A204.1 (cell line): ENCODE data around the gene MARVELD3.
"Not testable (repeated sequence)": the region's sequence is repeated elsewhere in the genome, so short reads cannot be mapped to it uniquely, and the experiment has no call there.

Experiments
- FAIRE-seq: peaks from 2 replicates; lab custom pipeline; 2012; peaks lifted over from hg19 to GRCh38; lab: Jason Lieb, UNC

The MARVELD3 gene, protein sequence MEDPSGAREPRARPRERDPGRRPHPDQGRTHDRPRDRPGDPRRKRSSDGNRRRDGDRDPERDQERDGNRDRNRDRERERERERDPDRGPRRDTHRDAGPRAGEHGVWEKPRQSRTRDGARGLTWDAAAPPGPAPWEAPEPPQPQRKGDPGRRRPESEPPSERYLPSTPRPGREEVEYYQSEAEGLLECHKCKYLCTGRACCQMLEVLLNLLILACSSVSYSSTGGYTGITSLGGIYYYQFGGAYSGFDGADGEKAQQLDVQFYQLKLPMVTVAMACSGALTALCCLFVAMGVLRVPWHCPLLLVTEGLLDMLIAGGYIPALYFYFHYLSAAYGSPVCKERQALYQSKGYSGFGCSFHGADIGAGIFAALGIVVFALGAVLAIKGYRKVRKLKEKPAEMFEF

DNA sequence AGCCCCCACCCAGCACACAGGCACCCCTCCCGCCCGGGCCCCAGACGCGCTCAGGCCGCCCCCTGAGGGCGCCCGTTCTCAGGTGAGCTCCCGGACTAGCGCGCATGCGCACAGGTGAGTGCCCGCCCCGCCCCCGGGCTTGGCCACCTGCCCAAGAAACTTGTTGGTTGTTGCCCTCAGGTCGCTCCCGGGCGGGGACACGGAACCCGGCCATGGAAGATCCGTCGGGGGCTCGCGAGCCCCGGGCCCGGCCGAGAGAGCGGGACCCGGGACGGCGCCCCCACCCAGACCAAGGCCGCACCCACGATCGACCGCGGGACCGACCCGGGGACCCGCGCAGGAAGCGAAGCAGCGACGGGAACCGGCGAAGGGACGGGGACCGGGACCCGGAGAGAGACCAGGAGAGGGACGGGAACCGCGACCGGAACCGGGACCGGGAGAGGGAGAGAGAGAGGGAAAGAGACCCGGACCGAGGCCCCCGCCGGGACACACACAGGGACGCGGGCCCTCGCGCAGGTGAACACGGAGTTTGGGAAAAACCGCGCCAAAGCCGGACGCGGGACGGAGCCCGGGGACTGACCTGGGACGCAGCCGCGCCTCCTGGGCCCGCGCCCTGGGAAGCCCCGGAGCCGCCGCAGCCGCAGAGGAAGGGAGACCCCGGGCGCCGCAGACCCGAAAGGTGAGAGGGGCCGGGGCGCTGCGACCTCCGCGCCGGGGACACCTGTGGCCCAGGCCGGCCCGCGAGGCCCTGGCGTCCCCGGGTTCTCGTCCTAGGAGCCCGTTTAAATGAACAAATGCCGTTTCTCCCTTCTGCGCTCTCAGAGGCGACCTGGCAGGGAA is at the start of gene MARVELD3:
MARVELD3 (plus strand) TSS at position 167 of the 840 bp plus-strand sequence; CDS start at position 213, 46 bp downstream.
- no peak for FAIRE-seq

- FAIRE-seq, result no peak
These were observed 49.0 kb upstream of the MARVELD3 start, which contains the start of gene TAT for GRCh38 chr16:71576971-71577370. TAT (minus strand) TSS chr16:71577092; CDS start chr16:71576415, 677 bp downstream.

DNA sequence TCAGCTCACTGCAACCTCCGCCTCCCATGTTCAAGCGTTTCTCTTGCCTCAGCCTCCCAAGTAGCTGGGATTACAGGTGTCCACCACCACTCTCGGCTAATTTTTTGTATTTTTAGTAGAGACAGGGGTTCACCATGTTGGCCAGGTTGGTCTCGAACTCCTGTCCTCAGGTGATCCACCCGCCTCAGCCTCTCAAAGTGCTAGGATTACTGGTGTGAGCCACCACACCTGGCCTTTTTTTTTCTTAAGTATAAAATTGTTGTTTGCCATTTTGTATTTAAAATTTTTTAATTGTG is 43.5 kb upstream of the MARVELD3 start:
- FAIRE-seq, result not testable (repeated sequence)

DNA sequence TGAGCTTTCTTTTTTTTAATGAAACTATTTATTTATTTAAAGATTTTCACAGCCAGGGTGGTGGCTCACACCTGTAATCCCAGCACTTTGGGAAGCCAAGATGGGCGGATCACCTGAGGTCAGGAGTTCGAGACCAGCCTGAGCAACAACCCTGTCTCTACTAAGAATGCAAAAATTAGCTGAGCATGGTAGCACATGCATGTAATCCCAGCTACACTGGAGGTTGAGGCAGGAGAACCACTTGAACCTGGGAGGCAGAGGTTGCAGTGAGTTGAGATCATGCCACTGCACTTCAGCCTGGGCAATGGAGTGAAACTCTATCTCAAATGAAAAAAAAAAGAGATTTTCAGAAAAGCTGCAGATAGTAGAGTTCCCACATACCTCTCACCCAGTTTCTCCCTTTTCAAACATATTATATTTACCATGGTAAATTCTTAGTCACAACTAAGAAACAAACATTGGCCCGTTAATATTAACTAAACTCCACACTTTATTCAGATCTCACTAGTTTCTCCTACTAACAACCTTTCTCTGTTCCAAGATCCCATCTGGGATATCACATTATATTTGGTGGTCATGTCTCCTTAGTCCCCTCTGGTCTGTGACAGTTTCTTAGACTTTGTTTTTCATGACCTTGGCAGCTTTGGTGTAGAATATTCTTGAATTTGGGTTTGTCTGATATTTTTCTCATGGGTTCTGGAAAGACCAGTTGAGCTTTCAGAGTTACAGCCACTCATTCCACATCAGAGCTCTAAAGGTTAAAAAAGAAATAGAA is 41.3 kb upstream of the MARVELD3 start:
- FAIRE-seq, result no peak

DNA sequence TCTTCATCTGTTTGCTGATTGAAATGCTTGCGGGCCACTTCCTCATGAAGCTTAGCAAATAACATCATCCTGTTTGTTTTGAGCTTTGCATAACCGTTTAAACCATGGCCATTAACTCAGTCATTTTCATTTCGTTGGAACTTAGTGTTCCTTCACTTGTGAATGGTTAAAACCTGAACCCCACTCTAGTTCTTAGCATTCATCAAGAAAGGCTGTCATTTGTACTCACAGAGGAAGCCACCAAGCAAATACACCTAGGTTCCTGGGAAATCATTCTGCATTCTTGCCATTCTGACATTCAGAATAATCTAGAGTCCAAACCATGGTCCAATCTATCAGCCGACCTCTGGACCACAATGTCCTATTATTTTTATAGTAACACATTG is 40.7 kb upstream of the MARVELD3 start:
- no peak for FAIRE-seq

- not testable (repeated sequence) for FAIRE-seq
These were observed 36.6 kb upstream of the MARVELD3 start for GRCh38 chr16:71589334-71589733.

GRCh38 chr16:71590071-71590470 is 35.9 kb upstream of the MARVELD3 start:
- not testable (repeated sequence) for FAIRE-seq

- no peak for FAIRE-seq
These were observed 35.4 kb upstream of the MARVELD3 start for GRCh38 chr16:71590584-71590983.

GRCh38 chr16:71591917-71592316 is 34.1 kb upstream of the MARVELD3 start:
- no peak for FAIRE-seq

DNA sequence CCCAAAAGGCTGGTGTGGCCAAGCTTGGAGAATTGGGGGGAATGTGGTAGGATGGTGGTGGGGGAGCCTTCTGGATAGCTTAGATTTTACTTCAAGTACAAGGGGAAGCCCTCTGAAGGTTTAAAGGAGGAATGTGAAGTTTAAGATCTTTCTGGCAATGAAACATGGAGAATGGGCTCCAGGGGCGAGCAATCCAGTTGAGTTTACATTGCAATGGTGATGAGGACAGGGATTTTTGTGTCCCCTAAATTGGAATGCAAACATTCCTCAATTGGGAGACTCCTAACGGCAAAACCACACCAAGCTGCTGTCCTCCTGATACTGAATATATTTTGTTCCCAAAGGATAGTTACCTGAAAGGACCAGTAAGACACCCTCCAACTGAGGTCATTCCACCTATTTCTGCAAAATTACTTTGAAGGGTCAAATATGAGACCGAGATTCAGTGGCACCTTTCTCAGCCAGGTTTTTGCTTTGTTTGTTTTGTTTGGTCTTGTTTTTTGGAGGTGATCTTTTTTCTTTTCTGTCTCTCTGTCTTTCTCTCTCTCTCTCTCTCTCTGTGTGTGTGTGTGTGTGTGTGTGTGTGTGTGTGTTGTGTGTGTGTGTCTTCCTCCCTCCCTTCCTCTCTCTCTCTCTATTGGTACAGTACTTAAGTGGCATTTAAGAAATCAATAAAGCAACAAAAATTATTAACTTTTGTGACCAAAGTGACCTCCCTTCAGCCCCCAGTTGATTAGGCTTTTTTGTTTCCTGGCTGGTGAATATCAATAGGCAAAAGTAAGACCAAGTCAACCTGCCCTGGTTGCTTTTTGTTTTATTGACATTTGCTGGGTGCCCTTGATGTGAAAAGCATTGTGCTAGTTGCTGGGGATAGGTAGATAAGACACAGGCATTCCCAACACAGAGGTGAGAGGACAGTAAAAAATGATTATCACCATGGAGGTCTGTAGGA is 32.7 kb upstream of the MARVELD3 start:
- FAIRE-seq, result no peak

DNA sequence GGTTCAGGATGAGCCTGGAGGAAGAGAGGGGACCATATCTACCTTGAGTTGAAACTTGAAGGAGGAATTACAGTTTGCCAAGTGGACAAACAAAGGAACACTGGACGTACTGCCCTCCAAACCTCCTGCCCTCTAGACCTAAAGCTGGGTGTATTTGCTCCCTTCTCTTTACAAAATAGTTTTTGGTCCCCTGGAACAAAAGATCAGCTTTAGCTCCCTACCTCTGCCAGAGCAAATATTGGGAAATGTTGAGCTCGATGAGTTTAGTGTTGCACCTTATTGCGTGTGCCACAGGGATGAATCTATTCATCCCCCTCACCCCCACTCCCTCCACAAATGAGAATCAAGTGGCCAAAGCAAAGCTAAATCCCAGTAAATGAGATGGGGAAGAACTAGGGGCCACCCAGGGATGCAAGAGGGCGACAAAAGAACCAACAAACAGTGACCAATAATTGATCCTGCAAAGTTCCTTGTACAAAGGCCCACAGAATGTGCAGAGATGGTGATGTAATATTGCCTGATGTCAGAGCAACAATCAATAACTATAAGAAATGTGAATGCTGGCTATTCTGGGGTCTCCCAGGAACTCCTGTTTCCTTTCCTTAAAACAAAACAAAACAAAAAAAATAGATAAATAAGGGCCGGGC is 31.9 kb upstream of the MARVELD3 start:
- FAIRE-seq, result no peak

- not testable (repeated sequence) for FAIRE-seq
These were observed 30.6 kb upstream of the MARVELD3 start for GRCh38 chr16:71595340-71595826.

- FAIRE-seq, result not testable (repeated sequence)
These were observed 27.6 kb upstream of the MARVELD3 start for GRCh38 chr16:71598426-71598825.

GRCh38 chr16:71600822-71601221 is 25.2 kb upstream of the MARVELD3 start:
- no peak for FAIRE-seq

- FAIRE-seq, result no peak
These were observed 16.9 kb upstream of the MARVELD3 start for GRCh38 chr16:71609066-71609465.

DNA sequence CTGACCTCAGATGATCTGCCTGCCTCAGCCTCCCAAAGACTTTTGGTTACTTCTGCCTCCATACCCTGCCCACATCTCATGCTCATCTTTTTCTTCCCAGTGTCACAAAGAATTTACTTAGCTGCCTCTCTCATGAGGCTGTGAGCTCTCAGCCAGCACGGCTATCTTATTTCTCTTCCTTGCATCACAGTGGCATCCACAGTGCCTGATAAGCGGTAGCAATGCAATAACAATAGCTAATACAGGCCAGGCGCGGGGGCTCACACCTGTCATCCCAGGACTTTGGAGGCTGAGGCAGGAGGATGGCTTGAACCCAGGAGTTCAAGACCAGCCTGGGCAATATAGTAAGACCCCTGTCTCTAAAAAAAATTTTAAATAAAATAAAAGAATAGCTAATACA is 15.5 kb upstream of the MARVELD3 start:
- no peak for FAIRE-seq

GRCh38 chr16:71610936-71611871 is 14.8 kb upstream of the MARVELD3 start:
- FAIRE-seq, result no peak

- not testable (repeated sequence) for FAIRE-seq
These were observed 11.0 kb upstream of the MARVELD3 start for GRCh38 chr16:71614956-71615355.

DNA sequence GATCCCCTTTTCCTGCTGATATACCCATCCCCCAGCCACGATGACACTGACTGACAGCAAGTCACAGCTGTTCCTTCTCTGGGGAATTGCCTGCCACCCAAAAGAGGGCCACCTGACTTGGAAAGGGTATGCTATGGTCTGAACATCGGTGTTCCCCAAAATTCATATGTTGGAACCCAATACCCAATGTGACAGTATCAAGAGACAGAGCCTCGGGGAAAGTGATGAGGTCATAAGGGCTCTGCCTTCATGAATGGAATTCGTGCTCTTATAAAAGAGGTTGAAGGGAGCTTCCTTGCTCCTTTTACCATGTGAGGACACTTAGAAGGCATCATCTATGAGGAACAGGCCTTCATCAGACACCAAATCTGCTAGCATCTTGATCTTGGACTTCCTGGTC is 7.6 kb upstream of the MARVELD3 start:
- FAIRE-seq, result no peak

DNA sequence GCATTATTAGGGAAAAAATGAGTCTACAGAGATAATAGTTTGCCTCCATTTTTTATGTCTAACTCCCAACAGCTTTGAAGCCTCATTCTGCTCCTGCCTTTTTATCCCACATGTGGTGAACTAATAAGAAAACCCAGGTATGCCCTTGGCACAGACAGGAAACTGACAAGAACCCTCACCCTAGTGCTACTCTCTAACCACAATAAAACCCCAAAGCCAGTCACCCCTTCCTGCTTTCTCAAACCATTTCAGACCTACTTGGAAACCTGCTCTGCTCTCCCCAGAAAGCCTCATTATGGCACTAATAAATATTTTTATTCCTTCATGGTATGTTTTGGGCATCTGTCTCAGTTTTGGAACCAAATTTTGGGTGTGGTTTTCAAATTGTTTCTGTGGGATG is 3.9 kb upstream of the MARVELD3 start:
- no peak for FAIRE-seq
